Measurements from ENCODE around the gene FMNL2. TPM values are rescaled to one million over a fixed set of nuclear protein-coding genes. Genes with fewer than 3 reads are reported as not detected.

The FMNL2 gene
- total RNA-seq, 1 experiment from 2014 or later, result 46.5 TPM

DNA sequence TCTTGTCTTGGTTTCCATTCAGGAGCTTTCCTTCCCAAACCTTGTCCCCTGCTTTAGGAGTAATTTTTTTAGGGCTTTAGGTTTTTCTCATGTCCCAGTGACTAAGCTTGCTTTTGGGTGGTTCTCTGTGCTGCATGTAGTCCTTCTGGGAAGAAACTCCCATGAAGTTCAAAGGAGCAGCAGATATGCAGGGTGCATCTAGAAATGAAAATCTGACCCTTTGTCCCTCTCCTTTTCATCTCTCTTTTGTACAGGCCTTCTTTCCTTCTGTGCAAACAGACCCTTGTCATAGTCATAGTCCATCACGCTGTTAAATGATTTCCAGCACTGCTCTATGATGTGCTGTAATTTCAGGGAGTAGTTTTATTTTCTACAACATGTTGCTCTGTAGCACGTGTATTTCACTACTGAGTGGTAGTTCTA, 20.4 kb downstream of the FMNL2 start:
- TF ChIP-seq, protein P1, sequence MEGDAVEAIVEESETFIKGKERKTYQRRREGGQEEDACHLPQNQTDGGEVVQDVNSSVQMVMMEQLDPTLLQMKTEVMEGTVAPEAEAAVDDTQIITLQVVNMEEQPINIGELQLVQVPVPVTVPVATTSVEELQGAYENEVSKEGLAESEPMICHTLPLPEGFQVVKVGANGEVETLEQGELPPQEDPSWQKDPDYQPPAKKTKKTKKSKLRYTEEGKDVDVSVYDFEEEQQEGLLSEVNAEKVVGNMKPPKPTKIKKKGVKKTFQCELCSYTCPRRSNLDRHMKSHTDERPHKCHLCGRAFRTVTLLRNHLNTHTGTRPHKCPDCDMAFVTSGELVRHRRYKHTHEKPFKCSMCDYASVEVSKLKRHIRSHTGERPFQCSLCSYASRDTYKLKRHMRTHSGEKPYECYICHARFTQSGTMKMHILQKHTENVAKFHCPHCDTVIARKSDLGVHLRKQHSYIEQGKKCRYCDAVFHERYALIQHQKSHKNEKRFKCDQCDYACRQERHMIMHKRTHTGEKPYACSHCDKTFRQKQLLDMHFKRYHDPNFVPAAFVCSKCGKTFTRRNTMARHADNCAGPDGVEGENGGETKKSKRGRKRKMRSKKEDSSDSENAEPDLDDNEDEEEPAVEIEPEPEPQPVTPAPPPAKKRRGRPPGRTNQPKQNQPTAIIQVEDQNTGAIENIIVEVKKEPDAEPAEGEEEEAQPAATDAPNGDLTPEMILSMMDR (IDR thresholded peaks at IDR 0.05; ENCODE audit: unreplicated experiment), result no peak
- intact Hi-C loops (cut with micrococcal nuclease; ENCODE audit: unreplicated experiment), result no loop called here
- no TSS peak for BruUV-seq (replicated peaks)
- no peaks in the 10 kb centered on the region for H3K36me3 Mint-ChIP-seq (ENCODE audit: insufficient read depth, unreplicated experiment)
- no peaks in the 10 kb centered on the region for H3K9me3 Mint-ChIP-seq (ENCODE audit: low read depth, unreplicated experiment)
- no peak overlapping the region for H3K27ac Mint-ChIP-seq (ENCODE audit: unreplicated experiment)
- H3K27me3 Mint-ChIP-seq (ENCODE audit: unreplicated experiment), result no peaks in the 10 kb centered on the region
- DNase-seq, result no peak
- CTCF ChIA-PET, result interaction anchor here (0.7 kb wide), 1 partner anchor 477 kb away, joined by 3 read pairs; no protein-coding TSS in a partner anchor
- no peak overlapping the region for H3K4me3 Mint-ChIP-seq (ENCODE audit: low read depth, unreplicated experiment)
- H3K4me1 Mint-ChIP-seq (ENCODE audit: low read depth, unreplicated experiment), result peaks cover 28% of the 10 kb centered on the region

DNA sequence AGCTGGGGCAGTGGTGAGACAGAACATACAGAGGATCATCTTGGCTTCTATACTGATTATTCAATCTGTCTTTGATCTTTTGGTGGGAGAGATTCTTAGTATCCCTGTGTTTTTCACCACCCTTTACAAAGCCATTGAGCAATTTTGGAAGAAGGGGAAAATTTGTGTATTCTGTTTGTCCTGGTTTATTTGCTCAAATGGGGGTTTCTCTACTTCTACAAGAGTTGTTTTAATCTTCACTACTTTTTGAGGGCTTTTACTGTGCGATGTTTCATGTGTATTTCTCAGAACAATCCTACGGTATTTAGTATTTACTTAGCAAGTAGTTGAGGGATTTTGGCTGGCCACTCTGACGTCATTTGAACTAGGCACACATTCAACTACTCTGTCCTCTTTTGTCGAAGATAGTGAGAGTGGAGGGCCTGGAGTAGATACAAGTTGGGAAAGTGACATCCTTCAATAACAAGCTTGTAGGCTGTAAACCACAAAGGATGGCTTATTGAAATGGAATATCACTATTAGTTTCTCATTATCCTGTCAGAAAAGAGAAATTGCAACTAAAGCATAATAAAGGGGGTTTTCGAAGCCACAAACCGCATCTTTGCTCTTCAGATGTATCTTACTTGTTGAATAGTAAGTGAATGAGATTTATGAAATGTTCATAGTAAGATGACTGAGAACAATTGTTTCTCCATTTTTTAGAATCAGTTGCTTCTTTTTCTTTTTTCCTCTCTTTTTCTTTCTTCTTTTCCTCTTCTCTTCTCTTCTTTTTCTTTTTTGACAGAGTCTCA, 24.8 kb downstream of the FMNL2 start:
- no peaks in the 10 kb centered on the region for H3K9me3 Mint-ChIP-seq (ENCODE audit: low read depth, unreplicated experiment)
- H3K27me3 Mint-ChIP-seq (ENCODE audit: unreplicated experiment), result no peaks in the 10 kb centered on the region
- peaks cover 9% of the 10 kb centered on the region for H3K4me1 Mint-ChIP-seq (ENCODE audit: low read depth, unreplicated experiment)
- H3K27ac Mint-ChIP-seq (ENCODE audit: unreplicated experiment), result no peak overlapping the region
- BruUV-seq (replicated peaks), result no TSS peak
- no peak overlapping the region for H3K4me3 Mint-ChIP-seq (ENCODE audit: low read depth, unreplicated experiment)
- CTCF ChIA-PET, result interaction anchor here (0.6 kb wide), 1 partner anchor 36 kb away, joined by 4 read pairs; no protein-coding TSS in a partner anchor
- H3K36me3 Mint-ChIP-seq (ENCODE audit: insufficient read depth, unreplicated experiment), result no peaks in the 10 kb centered on the region
- TF ChIP-seq, protein P1 (IDR thresholded peaks at IDR 0.05; ENCODE audit: unreplicated experiment), result no peak
- intact Hi-C loops (cut with micrococcal nuclease; ENCODE audit: unreplicated experiment), result no loop called here
- DNase-seq, result no peak

DNA sequence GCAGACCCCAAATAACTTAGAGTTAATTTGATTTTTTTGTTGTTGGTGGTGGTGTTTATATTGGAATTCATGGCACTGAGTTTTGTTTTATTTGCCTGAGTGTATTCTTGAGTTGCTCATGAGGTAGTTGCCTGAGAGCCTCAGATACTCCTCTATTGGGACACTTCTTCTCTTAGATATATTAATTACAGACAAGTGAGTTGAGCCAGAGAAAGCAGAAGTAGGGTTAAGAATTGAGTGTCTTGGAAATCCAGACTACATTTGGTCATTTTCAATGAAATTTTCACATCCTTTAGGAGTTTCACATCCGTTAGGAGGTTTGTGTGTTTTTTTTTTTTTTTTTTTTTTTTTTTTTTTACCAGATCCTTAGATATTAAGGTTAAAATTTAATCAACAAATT, 29.0 kb downstream of the FMNL2 start:
- H3K36me3 Mint-ChIP-seq (ENCODE audit: insufficient read depth, unreplicated experiment), result peaks cover 5% of the 10 kb centered on the region
- TF ChIP-seq, protein P1 (IDR thresholded peaks at IDR 0.05; ENCODE audit: unreplicated experiment), result no peak
- no peaks in the 10 kb centered on the region for H3K9me3 Mint-ChIP-seq (ENCODE audit: low read depth, unreplicated experiment)
- H3K27ac Mint-ChIP-seq (ENCODE audit: unreplicated experiment), result no peak overlapping the region
- no peaks in the 10 kb centered on the region for H3K27me3 Mint-ChIP-seq (ENCODE audit: unreplicated experiment)
- no peak overlapping the region for H3K4me3 Mint-ChIP-seq (ENCODE audit: low read depth, unreplicated experiment)
- DNase-seq, result no peak
- no TSS peak for BruUV-seq (replicated peaks)
- H3K4me1 Mint-ChIP-seq (ENCODE audit: low read depth, unreplicated experiment), result no peaks in the 10 kb centered on the region
- intact Hi-C loops (cut with micrococcal nuclease; ENCODE audit: unreplicated experiment), result no loop called here
- CTCF ChIA-PET, result no interaction called here

DNA sequence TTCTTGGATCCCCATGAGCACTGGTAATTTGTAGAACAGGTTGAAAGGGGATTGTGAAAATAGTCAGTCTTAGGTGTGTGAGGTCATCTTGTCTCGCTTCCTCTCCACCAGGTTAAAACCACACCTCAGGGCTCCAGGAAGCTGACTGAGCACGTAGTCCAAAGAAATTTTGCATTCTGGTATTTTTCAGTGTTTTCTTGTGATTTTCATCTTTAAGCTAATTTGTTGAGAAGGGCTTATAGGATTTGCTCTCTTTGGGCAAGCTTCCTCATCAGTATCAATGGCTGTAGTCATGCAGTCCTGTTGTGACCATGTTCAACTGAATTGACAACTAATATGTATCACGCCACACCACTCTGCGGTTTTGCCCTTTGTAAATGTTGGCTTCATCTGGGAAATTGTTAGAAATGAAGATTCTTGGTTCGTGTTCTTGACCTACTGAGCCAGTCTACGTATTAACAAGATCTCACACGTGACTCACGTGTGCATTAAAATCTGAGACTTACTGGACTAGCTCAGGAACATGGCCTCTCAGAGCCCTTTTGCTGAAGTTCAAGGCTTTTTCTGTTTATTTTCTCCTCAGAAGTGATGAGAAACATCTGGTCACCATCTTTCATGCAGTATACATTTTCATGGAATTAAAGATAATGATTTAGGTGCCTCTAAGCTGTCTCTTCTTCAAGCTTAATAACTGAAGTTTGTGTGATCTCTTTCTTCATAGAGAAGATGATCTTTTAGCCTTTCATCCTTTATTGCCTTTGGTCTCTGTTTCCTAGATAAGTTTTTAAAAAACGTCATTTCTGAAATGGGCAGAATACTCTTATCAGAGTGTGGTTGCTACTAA, 32.8 kb downstream of the FMNL2 start:
- no TSS peak for BruUV-seq (replicated peaks)
- intact Hi-C loops (cut with micrococcal nuclease; ENCODE audit: unreplicated experiment), result no loop called here
- H3K4me1 Mint-ChIP-seq (ENCODE audit: low read depth, unreplicated experiment), result peaks cover 10% of the 10 kb centered on the region
- peaks cover 5% of the 10 kb centered on the region for H3K36me3 Mint-ChIP-seq (ENCODE audit: insufficient read depth, unreplicated experiment)
- TF ChIP-seq, protein P1 (IDR thresholded peaks at IDR 0.05; ENCODE audit: unreplicated experiment), result no peak
- no peaks in the 10 kb centered on the region for H3K27me3 Mint-ChIP-seq (ENCODE audit: unreplicated experiment)
- DNase-seq, result no peak
- H3K9me3 Mint-ChIP-seq (ENCODE audit: low read depth, unreplicated experiment), result no peaks in the 10 kb centered on the region
- CTCF ChIA-PET, result interaction anchor here (0.6 to 0.7 kb wide), 2 partner anchors 39 to 541 kb away, joined by 3 read pairs; no protein-coding TSS in a partner anchor
- H3K27ac Mint-ChIP-seq (ENCODE audit: unreplicated experiment), result no peak overlapping the region
- H3K4me3 Mint-ChIP-seq (ENCODE audit: low read depth, unreplicated experiment), result no peak overlapping the region

All from Calu3 (cell line).